K562 (cell line): ENCODE measurements around the gene IQCE.

Experiments
- PKNOX1 ChIP-seq: fragments of 450-650 bp; IDR thresholded peaks from 2 replicates; pipeline ENCODE4 v1.6.1; 2016
- TCF3 ChIP-seq: sonication (generic); formaldehyde crosslinking; IDR thresholded peaks from 2 replicates; pipeline ENCODE4 v1.4.0; 2020; ENCODE audit warnings: mild to moderate bottlenecking, missing genetic modification reagents
- XRCC5 ChIP-seq: fragments of 200-400 bp; formaldehyde crosslinking; IDR thresholded peaks from 2 replicates; pipeline ENCODE4 v1.6.1; 2017; ENCODE audit warnings: low read depth, mild to moderate bottlenecking, low read length
- TF ChIP-seq, protein P1 (sequence below): fragments of 250-450 bp; sonication (Bioruptor Pico); IDR thresholded peaks from 2 replicates; pipeline ENCODE4 v1.4.0; 2020; ENCODE audit warnings: mild to moderate bottlenecking, moderate library complexity
- TF ChIP-seq, protein P2 (sequence below): sonication (generic); formaldehyde crosslinking; IDR thresholded peaks from 2 replicates; pipeline ENCODE4 v1.8.0; 2022; ENCODE audit warnings: mild to moderate bottlenecking, missing genetic modification reagents
- TF ChIP-seq, protein P3 (sequence below): fragments of 250-450 bp; sonication (Bioruptor Pico); IDR thresholded peaks from 2 replicates; pipeline ENCODE4 v1.6.1; 2021; ENCODE audit warnings: mild to moderate bottlenecking

DNA sequence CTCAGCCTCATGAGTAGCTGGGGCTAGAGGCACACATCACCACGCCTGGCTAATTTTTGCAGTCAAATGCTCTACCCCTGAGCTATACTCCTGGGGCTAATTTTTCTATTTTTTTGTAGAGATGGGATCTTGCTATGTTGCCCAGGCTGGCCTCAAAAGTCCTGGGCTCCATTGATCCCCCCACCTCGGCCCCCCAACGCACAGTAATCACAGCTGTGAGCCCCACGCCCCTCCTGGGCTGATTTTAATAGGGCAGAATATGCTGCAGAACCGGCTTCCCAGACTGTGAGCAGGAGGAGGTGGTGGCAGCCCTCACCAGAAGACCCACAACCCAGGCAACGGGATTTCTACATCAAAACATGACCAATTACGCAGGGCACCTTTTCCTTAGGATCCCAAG, 18.6 kb upstream of the IQCE start:
- TF ChIP-seq PKNOX1 (no peak), XRCC5 (no peak), TCF3 (no peak)
- TF ChIP-seq, protein P1, sequence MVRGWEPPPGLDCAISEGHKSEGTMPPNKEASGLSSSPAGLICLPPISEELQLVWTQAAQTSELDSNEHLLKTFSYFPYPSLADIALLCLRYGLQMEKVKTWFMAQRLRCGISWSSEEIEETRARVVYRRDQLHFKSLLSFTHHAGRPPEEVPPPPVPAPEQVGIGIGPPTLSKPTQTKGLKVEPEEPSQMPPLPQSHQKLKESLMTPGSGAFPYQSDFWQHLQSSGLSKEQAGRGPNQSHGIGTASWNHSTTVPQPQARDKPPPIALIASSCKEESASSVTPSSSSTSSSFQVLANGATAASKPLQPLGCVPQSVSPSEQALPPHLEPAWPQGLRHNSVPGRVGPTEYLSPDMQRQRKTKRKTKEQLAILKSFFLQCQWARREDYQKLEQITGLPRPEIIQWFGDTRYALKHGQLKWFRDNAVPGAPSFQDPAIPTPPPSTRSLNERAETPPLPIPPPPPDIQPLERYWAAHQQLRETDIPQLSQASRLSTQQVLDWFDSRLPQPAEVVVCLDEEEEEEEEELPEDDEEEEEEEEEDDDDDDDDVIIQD, result no peak
- TF ChIP-seq, protein P2, sequence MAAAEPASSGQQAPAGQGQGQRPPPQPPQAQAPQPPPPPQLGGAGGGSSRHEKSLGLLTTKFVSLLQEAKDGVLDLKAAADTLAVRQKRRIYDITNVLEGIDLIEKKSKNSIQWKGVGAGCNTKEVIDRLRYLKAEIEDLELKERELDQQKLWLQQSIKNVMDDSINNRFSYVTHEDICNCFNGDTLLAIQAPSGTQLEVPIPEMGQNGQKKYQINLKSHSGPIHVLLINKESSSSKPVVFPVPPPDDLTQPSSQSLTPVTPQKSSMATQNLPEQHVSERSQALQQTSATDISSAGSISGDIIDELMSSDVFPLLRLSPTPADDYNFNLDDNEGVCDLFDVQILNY (CRISPR knock-in tag), result no peak
- TF ChIP-seq, protein P3, sequence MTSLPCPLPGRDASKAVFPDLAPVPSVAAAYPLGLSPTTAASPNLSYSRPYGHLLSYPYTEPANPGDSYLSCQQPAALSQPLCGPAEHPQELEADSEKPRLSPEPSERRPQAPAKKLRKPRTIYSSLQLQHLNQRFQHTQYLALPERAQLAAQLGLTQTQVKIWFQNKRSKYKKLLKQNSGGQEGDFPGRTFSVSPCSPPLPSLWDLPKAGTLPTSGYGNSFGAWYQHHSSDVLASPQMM (CRISPR knock-in tag), result no peak
